Activated naive CD8-positive, alpha-beta T cell treated with anti-CD3 and anti-CD28 coated beads, Interleukin-2, amount 50 U/mL, for 24 hours (primary cell): ENCODE results near the gene JHY.
A peak's percentile ranks its signal among the peaks of the same experiment; 100 is the strongest.
"Not testable (repeated sequence)": the region's sequence is repeated elsewhere in the genome, so short reads cannot be mapped to it uniquely, and the experiment has no call there.

Experiments
- ATAC-seq: fragments of 150-1000 bp; cut with Tn5 transposase; one replicate; pipeline ENCODE4 v1.10.0; 2021
- DNase-seq: peaks from one replicate; pipeline ENCODE4 v3.0.0; 2021
- H3K27ac Mint-ChIP-seq: one replicate; pipeline ENCODE4 v1.8.0; 2021; ENCODE audit warnings: mild to moderate bottlenecking, mixed read lengths
- H3K27me3 Mint-ChIP-seq: one replicate; pipeline ENCODE4 v1.8.0; 2021; ENCODE audit warnings: mixed read lengths
- H3K36me3 Mint-ChIP-seq: one replicate; pipeline ENCODE4 v1.8.0; 2021; ENCODE audit warnings: low read depth, mixed read lengths
- H3K4me1 Mint-ChIP-seq: one replicate; pipeline ENCODE4 v1.8.0; 2021; ENCODE audit warnings: mixed read lengths
- H3K4me3 Mint-ChIP-seq: one replicate; pipeline ENCODE4 v1.8.0; 2021; ENCODE audit warnings: mild to moderate bottlenecking, moderate library complexity, mixed read lengths
- H3K9me3 Mint-ChIP-seq: one replicate; pipeline ENCODE4 v1.8.0; 2021; ENCODE audit warnings: mixed read lengths

Gene JHY

GRCh38 chr11:122861631-122862030 lies 20.9 kb upstream of the JHY start:
- Mint-ChIP-seq H3K27me3 (peaks cover 2% of the 10 kb centered on the region), H3K4me1 (peaks cover 34% of the 10 kb centered on the region), H3K36me3 (peaks cover 37% of the 10 kb centered on the region), H3K4me3 (no peak overlapping the region), H3K27ac (no peak overlapping the region), H3K9me3 (no peaks in the 10 kb centered on the region)
- no peak for DNase-seq
- no peak for ATAC-seq

- Mint-ChIP-seq H3K9me3 (no peaks in the 10 kb centered on the region), H3K27me3 (no peaks in the 10 kb centered on the region), H3K36me3 (peaks cover 38% of the 10 kb centered on the region)
These were observed 20.5 kb upstream of the JHY start for GRCh38 chr11:122862091-122862490.

GRCh38 chr11:122863154-122863553 lies 19.4 kb upstream of the JHY start:
- Mint-ChIP-seq H3K4me1 (peaks cover 20% of the 10 kb centered on the region), H3K36me3 (peaks cover 38% of the 10 kb centered on the region)
- not testable (repeated sequence) for H3K27ac Mint-ChIP-seq, H3K9me3 Mint-ChIP-seq, H3K4me3 Mint-ChIP-seq, DNase-seq, H3K27me3 Mint-ChIP-seq, ATAC-seq

More at GRCh38 chr11:122862091-122862490, 20.5 kb upstream of the JHY start:
- ATAC-seq = no peak
- Mint-ChIP-seq H3K27ac (no peak overlapping the region), H3K4me1 (peaks cover 29% of the 10 kb centered on the region), H3K4me3 (no peak overlapping the region)
- no peak for DNase-seq

- ATAC-seq (no peak), DNase-seq (peak; percentile 44)
- H3K27me3 Mint-ChIP-seq = no peaks in the 10 kb centered on the region
- no peaks in the 10 kb centered on the region for H3K9me3 Mint-ChIP-seq
- no peak overlapping the region for H3K27ac Mint-ChIP-seq
- peaks cover 14% of the 10 kb centered on the region for H3K4me1 Mint-ChIP-seq
- no peak overlapping the region for H3K4me3 Mint-ChIP-seq
- peaks cover 39% of the 10 kb centered on the region for H3K36me3 Mint-ChIP-seq
These were observed 18.7 kb upstream of the JHY start for GRCh38 chr11:122863704-122864326.

- H3K4me1 Mint-ChIP-seq = peaks cover 16% of the 10 kb centered on the region
- peaks cover 44% of the 10 kb centered on the region for H3K36me3 Mint-ChIP-seq
- ATAC-seq = no peak
- DNase-seq = no peak
- no peaks in the 10 kb centered on the region for H3K27me3 Mint-ChIP-seq
- H3K27ac Mint-ChIP-seq = peak overlapping the region; percentile 30
- no peak overlapping the region for H3K4me3 Mint-ChIP-seq
- H3K9me3 Mint-ChIP-seq = no peaks in the 10 kb centered on the region
These were observed 18.0 kb upstream of the JHY start for GRCh38 chr11:122864386-122865115.

GRCh38 chr11:122869622-122870021 lies 12.9 kb upstream of the JHY start:
- no peak overlapping the region for H3K4me3 Mint-ChIP-seq
- H3K9me3 Mint-ChIP-seq = no peaks in the 10 kb centered on the region
- no peaks in the 10 kb centered on the region for H3K27me3 Mint-ChIP-seq
- H3K27ac Mint-ChIP-seq = no peak overlapping the region
- H3K4me1 Mint-ChIP-seq = peaks cover 9% of the 10 kb centered on the region
- peaks cover 41% of the 10 kb centered on the region for H3K36me3 Mint-ChIP-seq
- ATAC-seq (no peak), DNase-seq (no peak)

- no peak for ATAC-seq
These were observed 11.3 kb upstream of the JHY start for GRCh38 chr11:122871302-122871701.

GRCh38 chr11:122872046-122872445 lies 10.5 kb upstream of the JHY start:
- Mint-ChIP-seq H3K36me3 (peaks cover 27% of the 10 kb centered on the region), H3K4me3 (no peak overlapping the region), H3K9me3 (no peaks in the 10 kb centered on the region), H3K27me3 (no peaks in the 10 kb centered on the region), H3K27ac (peak overlapping the region; percentile 10), H3K4me1 (peaks cover 7% of the 10 kb centered on the region)
- ATAC-seq (no peak), DNase-seq (no peak)

More at GRCh38 chr11:122871302-122871701, 11.3 kb upstream of the JHY start:
- H3K4me3 Mint-ChIP-seq = no peak overlapping the region
- no peak overlapping the region for H3K27ac Mint-ChIP-seq
- H3K36me3 Mint-ChIP-seq = peaks cover 31% of the 10 kb centered on the region
- peaks cover 7% of the 10 kb centered on the region for H3K4me1 Mint-ChIP-seq
- H3K9me3 Mint-ChIP-seq = no peaks in the 10 kb centered on the region
- no peaks in the 10 kb centered on the region for H3K27me3 Mint-ChIP-seq
- DNase-seq = no peak

GRCh38 chr11:122874991-122875390 lies 7.6 kb upstream of the JHY start:
- DNase-seq = no peak
- Mint-ChIP-seq H3K27ac (no peak overlapping the region), H3K27me3 (peaks cover 6% of the 10 kb centered on the region), H3K9me3 (no peaks in the 10 kb centered on the region), H3K4me1 (peaks cover 6% of the 10 kb centered on the region), H3K4me3 (no peak overlapping the region), H3K36me3 (peaks cover 7% of the 10 kb centered on the region)
- ATAC-seq = no peak

GRCh38 chr11:122877732-122878131 lies 4.8 kb upstream of the JHY start:
- Mint-ChIP-seq H3K4me3 (no peak overlapping the region), H3K27me3 (peaks cover 9% of the 10 kb centered on the region), H3K27ac (no peak overlapping the region), H3K4me1 (peaks cover 21% of the 10 kb centered on the region), H3K36me3 (no peaks in the 10 kb centered on the region), H3K9me3 (no peaks in the 10 kb centered on the region)
- DNase-seq (no peak), ATAC-seq (no peak)

GRCh38 chr11:122879785-122880184 lies 2.8 kb upstream of the JHY start:
- Mint-ChIP-seq H3K4me3 (no peak overlapping the region), H3K27ac (peak overlapping the region; percentile 9), H3K4me1 (peaks cover 28% of the 10 kb centered on the region), H3K27me3 (peaks cover 9% of the 10 kb centered on the region), H3K36me3 (no peaks in the 10 kb centered on the region), H3K9me3 (no peaks in the 10 kb centered on the region)
- ATAC-seq (no peak), DNase-seq (no peak)

GRCh38 chr11:122882857-122883645 lies 492 bp downstream of the JHY start:
- peak; percentile 65 for ATAC-seq
- peak overlapping the region; percentile 84 for H3K4me3 Mint-ChIP-seq
- H3K4me1 Mint-ChIP-seq = peaks cover 25% of the 10 kb centered on the region
- no peaks in the 10 kb centered on the region for H3K9me3 Mint-ChIP-seq
- H3K27ac Mint-ChIP-seq = peak overlapping the region; percentile 67
- DNase-seq = peak; percentile 61
- H3K27me3 Mint-ChIP-seq = peaks cover 9% of the 10 kb centered on the region
- H3K36me3 Mint-ChIP-seq = peaks cover 6% of the 10 kb centered on the region

- Mint-ChIP-seq H3K27ac (peak overlapping the region; percentile 67), H3K36me3 (peaks cover 6% of the 10 kb centered on the region), H3K4me3 (peak overlapping the region; percentile 84), H3K4me1 (peaks cover 25% of the 10 kb centered on the region), H3K27me3 (peaks cover 9% of the 10 kb centered on the region), H3K9me3 (no peaks in the 10 kb centered on the region)
- no peak for ATAC-seq
- DNase-seq = no peak
These were observed 1.1 kb downstream of the JHY start for GRCh38 chr11:122883646-122883979.

- Mint-ChIP-seq H3K4me3 (no peak overlapping the region), H3K27ac (no peak overlapping the region), H3K27me3 (no peaks in the 10 kb centered on the region), H3K36me3 (peaks cover 8% of the 10 kb centered on the region), H3K9me3 (no peaks in the 10 kb centered on the region), H3K4me1 (peaks cover 7% of the 10 kb centered on the region)
- ATAC-seq (no peak), DNase-seq (no peak)
These were observed 5.6 kb downstream of the JHY start for GRCh38 chr11:122888162-122888561.

- Mint-ChIP-seq H3K36me3 (peaks cover 3% of the 10 kb centered on the region), H3K4me3 (no peak overlapping the region), H3K4me1 (peaks cover 4% of the 10 kb centered on the region), H3K9me3 (no peaks in the 10 kb centered on the region), H3K27me3 (no peaks in the 10 kb centered on the region), H3K27ac (no peak overlapping the region)
- DNase-seq = no peak
- no peak for ATAC-seq
These were observed 10.6 kb downstream of the JHY start for GRCh38 chr11:122893131-122893530.
